Breast epithelium (tissue), 3 donors: ENCODE measurements around the gene C12orf60.

Source experiments
- CTCF ChIP-seq, 3 donors: fragments of 450-650 bp; IDR thresholded peaks; one replicate each; pipeline ENCODE4 v1.5.1; 2016 to 2017; ENCODE audit warnings: antibody characterized with exemption in 3 of 3, mild to moderate bottlenecking in 3 of 3, moderate library complexity in 3 of 3
- POLR2A ChIP-seq: fragments of 450-650 bp; IDR thresholded peaks from one replicate; pipeline ENCODE4 v1.6.1; 2016; ENCODE audit warnings: antibody characterized with exemption, mild to moderate bottlenecking, moderate library complexity

GRCh38 chr12:14802721-14803010, 804 bp upstream of the C12orf60 start:
- TF ChIP-seq CTCF (IDR thresholded peaks at IDR 0.05) (no peak), POLR2A (no peak)
